Lung (tissue), 12 donors: ENCODE results near the gene MDFI. TPM values are rescaled to one million over a fixed set of nuclear protein-coding genes. Genes with fewer than 3 reads are reported as not detected.

ENCODE experiments used
- ATAC-seq: fragments of 200-7000 bp; cut with Tn5 transposase; one replicate; pipeline ENCODE4 v1.9.1; 2020; ENCODE audit warnings: moderate number of reproducible peaks; ENCODE audit not compliant: insufficient read depth, low FRiP score
- DNase-seq, 3 donors: peaks; one replicate each; pipeline ENCODE4 v3.0.0-alpha.2; 2013 to 2017
- H3K27ac ChIP-seq, 2 donors: one replicate each; pipeline ENCODE4 v1.5.1; 2013; ENCODE audit warnings: mild to moderate bottlenecking in 2 of 2, moderate library complexity in 2 of 2, control low read depth in 1 of 2, inconsistent platforms in 1 of 2, low read depth in 1 of 2, low read length in 1 of 2
- H3K27me3 ChIP-seq, 3 donors: one replicate each; pipeline ENCODE4 v1.5.1; 2013; ENCODE audit warnings: low read length in 2 of 3; ENCODE audit not compliant: control insufficient read depth in 3 of 3, insufficient read depth in 3 of 3
- H3K36me3 ChIP-seq, 4 donors: one replicate each; pipeline ENCODE4 v1.5.1; 2013; ENCODE audit warnings: low read length in 4 of 4, mild to moderate bottlenecking in 1 of 4, moderate library complexity in 1 of 4; ENCODE audit not compliant: control insufficient read depth in 4 of 4, insufficient read depth in 4 of 4
- H3K4me1 ChIP-seq, 5 donors: one replicate each; pipeline ENCODE4 v1.5.1; 2013; ENCODE audit warnings: low read length in 5 of 5, mild to moderate bottlenecking in 2 of 5, moderate library complexity in 1 of 5; ENCODE audit not compliant: control insufficient read depth in 5 of 5, insufficient read depth in 5 of 5
- H3K4me3 ChIP-seq: one replicate; pipeline ENCODE4 v1.5.1; 2013; ENCODE audit warnings: mild to moderate bottlenecking, control low read depth, moderate library complexity
- H3K9ac ChIP-seq, 2 donors: one replicate each; pipeline ENCODE4 v1.5.1; 2013; ENCODE audit warnings: low read length in 2 of 2, control low read depth in 1 of 2; ENCODE audit not compliant: insufficient read depth in 1 of 2
- H3K9me3 ChIP-seq, 4 donors: one replicate each; pipeline ENCODE4 v1.5.1; 2013; ENCODE audit warnings: low read length in 3 of 4, mild to moderate bottlenecking in 1 of 4, moderate library complexity in 1 of 4; ENCODE audit not compliant: control insufficient read depth in 4 of 4, insufficient read depth in 3 of 4
- CTCF ChIP-seq: IDR thresholded peaks from 2 replicates; pipeline ENCODE4 v1.5.1; 2012; ENCODE audit warnings: mild to moderate bottlenecking; ENCODE audit errors: control extremely low read depth, extremely low read depth
- WGBS, 2 donors: extraction: QIAGEN DNeasy Blood & Tissue Kit; methylation state at CpG; one replicate each; pipeline ENCODE4 v1.1.7; 2013; 5-methylcytosine and 5-hydroxymethylcytosine counted together
- polyA plus RNA-seq, 2 donors: library from polyadenylated mRNA; stranded (reverse); fragments of 200-250 nt; gene quantifications; one replicate each; pipeline ENCODE4 v1.2.1, GENCODE V29; 2013
- total RNA-seq, 2 donors: library from RNA; depleted of rRNA in 1 of 2; stranded (reverse); fragments of >200 nt in 1 of 2; gene quantifications; one replicate each; pipeline ENCODE4 v1.2.1, GENCODE V29; 2014 to 2021
- donor health status: control.
- donor health status: control.
- donor health status: Bipolar disorder and iron deficiency.
- donor health status: healthy.
- donor health status: DM: yes; HTN: yes; CAD: no.

The MDFI gene
- total and polyA plus RNA-seq, 4 donors, result 16.4 to 36.4 (median 21.9) TPM

GRCh38 chr6:41645007-41645618, 6.8 kb downstream of the MDFI start:
- TF ChIP-seq CTCF, result no peak
- Histone ChIP-seq H3K9ac (peak overlapping the region; percentile 11 to 34), H3K4me3 (no peak overlapping the region), H3K36me3 (peaks cover 0 to 54% (median 15%) of the 10 kb centered on the region in 4 donors), H3K27me3 (no peaks in the 10 kb centered on the region), H3K27ac (no peak overlapping the region), H3K4me1 (peaks cover 0 to 87% (median 42%) of the 10 kb centered on the region in 5 donors), H3K9me3 (no peaks in the 10 kb centered on the region)
- WGBS, 2 donors, result 83 to 88% methylated on average over 12 of the region's 12 CpGs
- ATAC-seq (no peak), DNase-seq (no peak)

- H3K36me3 ChIP-seq, result peaks cover 0 to 63% (median 17%) of the 10 kb centered on the region in 4 donors
- no peak for DNase-seq
- H3K9me3 ChIP-seq, result no peaks in the 10 kb centered on the region
- TF ChIP-seq CTCF, result no peak
- H3K4me1 ChIP-seq, result peaks cover 0 to 79% (median 40%) of the 10 kb centered on the region in 5 donors
- no peak overlapping the region for H3K27ac ChIP-seq
- 85 to 91% methylated on average over 14 of the region's 14 CpGs for WGBS, 2 donors
- no peak overlapping the region for H3K9ac ChIP-seq
- no peaks in the 10 kb centered on the region for H3K27me3 ChIP-seq
- ATAC-seq, result no peak
- H3K4me3 ChIP-seq, result no peak overlapping the region
Observed at GRCh38 chr6:41646026-41646795, 7.9 kb downstream of the MDFI start.

- ATAC-seq (no peak), DNase-seq (no peak)
- Histone ChIP-seq H3K27ac (no peak overlapping the region), H3K4me1 (peaks cover 0 to 77% (median 32%) of the 10 kb centered on the region in 5 donors), H3K27me3 (no peaks in the 10 kb centered on the region), H3K9ac (no peak overlapping the region), H3K9me3 (no peaks in the 10 kb centered on the region), H3K4me3 (no peak overlapping the region), H3K36me3 (peaks cover 0 to 71% (median 21%) of the 10 kb centered on the region in 4 donors)
- 80 to 88% methylated on average over 9 of the region's 9 CpGs for WGBS, 2 donors
- no peak for TF ChIP-seq CTCF
Observed at GRCh38 chr6:41647061-41647511, 8.8 kb downstream of the MDFI start.
